Tibial nerve (tissue), 4 donors: Measurements from ENCODE around the gene ZMYND8.

Source experiments
- CTCF ChIP-seq, 5 experiments: fragments of 200-600 bp in 3 of 5; fragments of 450-650 bp in 2 of 5; sonication (generic) in 3 of 5; IDR thresholded peaks; one replicate each; pipeline ENCODE4 v1.5.1; 2016 to 2019; ENCODE audit warnings: antibody characterized with exemption in 5 of 5, mild to moderate bottlenecking in 3 of 5, moderate library complexity in 2 of 5
- EP300 ChIP-seq, 2 donors: sonication (generic); formaldehyde crosslinking; IDR thresholded peaks; one replicate each; pipeline ENCODE4 v1.6.1; 2017; ENCODE audit warnings: antibody characterized with exemption in 2 of 2, mild to moderate bottlenecking in 1 of 2
- POLR2A ChIP-seq, 2 donors: fragments of 450-650 bp; IDR thresholded peaks; one replicate each; pipeline ENCODE4 v1.6.1; 2017; ENCODE audit warnings: antibody characterized with exemption in 2 of 2, mild to moderate bottlenecking in 2 of 2, moderate library complexity in 2 of 2

- TF ChIP-seq CTCF (IDR thresholded peaks at IDR 0.05) (no peak), POLR2A (IDR thresholded peaks at IDR 0.05) (no peak), EP300 (IDR thresholded peaks at IDR 0.05) (no peak)
These were observed 121.4 kb downstream of the ZMYND8 start for GRCh38 chr20:47235111-47235510.
